Measurements from ENCODE around the gene ESR2. TPM values are rescaled to one million over a fixed set of nuclear protein-coding genes. Genes with fewer than 3 reads are reported as not detected.

The ESR2 gene
- total and polyA plus RNA-seq, 9 donors = 5.1 to 26.2 (median 13.5) TPM

DNA sequence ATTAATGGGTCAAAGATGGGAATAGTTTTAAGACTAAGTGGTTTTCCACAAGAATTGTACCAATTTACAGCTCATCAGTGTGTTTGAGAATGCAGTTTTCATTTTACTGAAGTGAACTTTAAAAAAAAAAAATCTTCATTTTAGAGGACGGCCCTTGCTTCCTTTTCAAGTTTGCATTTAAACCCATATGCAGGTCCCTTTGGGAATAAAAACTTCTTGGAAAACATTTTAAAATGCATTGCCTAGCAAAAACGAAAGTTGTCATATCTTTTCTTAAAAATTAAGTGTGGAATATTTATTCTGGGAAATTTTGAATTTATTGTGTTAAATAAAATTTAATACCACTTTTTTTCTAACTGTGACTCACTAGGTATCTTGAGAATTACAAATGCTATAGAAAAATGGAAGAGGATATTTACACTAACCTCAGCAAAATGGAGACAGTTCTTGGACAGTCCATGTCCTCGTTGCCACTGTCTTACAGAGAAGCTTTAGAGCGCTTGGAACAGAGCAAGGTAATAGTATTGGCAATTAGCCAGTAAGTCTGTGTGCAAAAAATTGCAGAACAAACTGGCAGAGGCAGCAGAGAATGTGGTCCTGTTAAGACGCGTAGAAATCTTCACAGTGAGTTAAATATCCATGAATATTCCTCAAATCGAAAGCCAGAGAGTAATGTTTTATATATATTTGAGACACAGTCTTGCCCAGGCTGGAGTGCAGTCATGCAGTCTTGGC is 231.6 kb downstream of the ESR2 start:
- intact Hi-C loops (cut with DNase I) = no loop called here
- Histone ChIP-seq H3K9me3 (no peaks in the 10 kb centered on the region), H3K27ac (no peak overlapping the region), H3K4me1 (ENCODE audit: insufficient read depth) (no peaks in the 10 kb centered on the region), H3K27me3 (no peaks in the 10 kb centered on the region), H3K36me3 (no peaks in the 10 kb centered on the region), H3K4me3 (no peak overlapping the region)
- no peak for DNase-seq
- 81 to 86% (median 84%) methylated on average over 7 of the region's 7 CpGs for WGBS, 3 donors
- TF ChIP-seq POLR2A (IDR thresholded peaks at IDR 0.05) (no peak), EP300 (IDR thresholded peaks at IDR 0.05) (no peak)
- TF ChIP-seq, protein P1, sequence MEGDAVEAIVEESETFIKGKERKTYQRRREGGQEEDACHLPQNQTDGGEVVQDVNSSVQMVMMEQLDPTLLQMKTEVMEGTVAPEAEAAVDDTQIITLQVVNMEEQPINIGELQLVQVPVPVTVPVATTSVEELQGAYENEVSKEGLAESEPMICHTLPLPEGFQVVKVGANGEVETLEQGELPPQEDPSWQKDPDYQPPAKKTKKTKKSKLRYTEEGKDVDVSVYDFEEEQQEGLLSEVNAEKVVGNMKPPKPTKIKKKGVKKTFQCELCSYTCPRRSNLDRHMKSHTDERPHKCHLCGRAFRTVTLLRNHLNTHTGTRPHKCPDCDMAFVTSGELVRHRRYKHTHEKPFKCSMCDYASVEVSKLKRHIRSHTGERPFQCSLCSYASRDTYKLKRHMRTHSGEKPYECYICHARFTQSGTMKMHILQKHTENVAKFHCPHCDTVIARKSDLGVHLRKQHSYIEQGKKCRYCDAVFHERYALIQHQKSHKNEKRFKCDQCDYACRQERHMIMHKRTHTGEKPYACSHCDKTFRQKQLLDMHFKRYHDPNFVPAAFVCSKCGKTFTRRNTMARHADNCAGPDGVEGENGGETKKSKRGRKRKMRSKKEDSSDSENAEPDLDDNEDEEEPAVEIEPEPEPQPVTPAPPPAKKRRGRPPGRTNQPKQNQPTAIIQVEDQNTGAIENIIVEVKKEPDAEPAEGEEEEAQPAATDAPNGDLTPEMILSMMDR (IDR thresholded peaks at IDR 0.05) = no peak

DNA sequence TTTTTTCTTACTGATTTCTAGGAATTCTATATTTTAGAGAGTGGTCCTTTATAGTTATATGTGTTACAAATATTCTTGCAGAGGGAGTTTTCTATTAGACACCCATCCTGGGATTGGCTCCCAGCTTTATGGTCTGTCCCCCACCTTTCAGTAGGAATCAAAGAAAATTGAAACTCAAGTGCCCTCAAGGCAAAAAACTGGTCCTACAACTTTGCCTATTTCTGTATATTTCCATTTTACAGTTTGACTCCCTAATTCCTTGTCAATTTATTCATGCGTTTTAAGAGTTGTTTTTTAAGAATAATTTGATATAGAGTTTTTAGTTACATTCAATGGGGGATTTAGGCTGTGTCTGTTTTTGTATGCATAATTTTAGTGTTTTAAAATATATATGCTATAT is 232.5 kb downstream of the ESR2 start:
- H3K36me3 ChIP-seq = no peaks in the 10 kb centered on the region
- 98 to 100% (median 100%) methylated on average over 1 of the region's 1 CpG for WGBS, 3 donors
- no peaks in the 10 kb centered on the region for H3K27me3 ChIP-seq
- no peak overlapping the region for H3K27ac ChIP-seq
- DNase-seq = no peak
- H3K4me1 ChIP-seq (ENCODE audit: insufficient read depth) = no peaks in the 10 kb centered on the region
- TF ChIP-seq, protein P1 (IDR thresholded peaks at IDR 0.05) = no peak
- TF ChIP-seq EP300 (IDR thresholded peaks at IDR 0.05) (no peak), POLR2A (IDR thresholded peaks at IDR 0.05) (no peak)
- no peak overlapping the region for H3K4me3 ChIP-seq
- intact Hi-C loops (cut with DNase I) = no loop called here
- H3K9me3 ChIP-seq = no peaks in the 10 kb centered on the region

DNA sequence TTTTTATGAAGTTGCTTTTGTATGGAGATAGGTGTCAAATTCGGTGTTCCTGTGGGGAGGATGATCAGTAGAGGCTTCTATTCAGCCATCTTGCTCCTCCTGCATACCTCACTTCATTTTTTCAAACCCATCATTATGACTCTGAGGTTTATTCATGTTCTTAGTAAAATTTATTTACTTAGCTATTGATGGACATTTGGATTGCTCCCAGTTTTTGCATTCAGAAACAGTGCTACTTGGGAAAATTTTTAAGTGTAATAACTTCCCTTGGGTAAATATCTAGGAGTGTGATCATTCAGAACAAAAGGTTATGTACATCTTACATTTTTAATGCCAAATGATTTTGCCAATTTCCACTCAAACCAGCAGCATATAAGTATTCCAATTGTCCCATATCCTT is 233.1 kb downstream of the ESR2 start:
- no peaks in the 10 kb centered on the region for H3K36me3 ChIP-seq
- no peak overlapping the region for H3K27ac ChIP-seq
- TF ChIP-seq, protein P1 (IDR thresholded peaks at IDR 0.05) = no peak
- no peak for TF ChIP-seq EP300 (IDR thresholded peaks at IDR 0.05)
- no peak for TF ChIP-seq POLR2A (IDR thresholded peaks at IDR 0.05)
- H3K4me3 ChIP-seq = no peak overlapping the region
- 92 to 97% (median 94%) methylated on average over 1 of the region's 1 CpG for WGBS, 3 donors
- no peaks in the 10 kb centered on the region for H3K27me3 ChIP-seq
- no peaks in the 10 kb centered on the region for H3K9me3 ChIP-seq
- no peaks in the 10 kb centered on the region for H3K4me1 ChIP-seq (ENCODE audit: insufficient read depth)
- intact Hi-C loops (cut with DNase I) = no loop called here
- no peak for DNase-seq

GRCh38 chr14:64060648-64061096 is 233.5 kb downstream of the ESR2 start:
- TF ChIP-seq, protein P1 (IDR thresholded peaks at IDR 0.05) = no peak
- no peak for TF ChIP-seq EP300 (IDR thresholded peaks at IDR 0.05)
- TF ChIP-seq POLR2A (IDR thresholded peaks at IDR 0.05) = no peak
- intact Hi-C loops (cut with DNase I) = no loop called here
- no peak for DNase-seq
- no peak overlapping the region for H3K4me3 ChIP-seq
- no peak overlapping the region for H3K27ac ChIP-seq
- 87 to 94% (median 88%) methylated on average over 5 of the region's 5 CpGs for WGBS, 3 donors
- H3K9me3 ChIP-seq = no peaks in the 10 kb centered on the region
- H3K36me3 ChIP-seq = no peaks in the 10 kb centered on the region
- H3K4me1 ChIP-seq (ENCODE audit: insufficient read depth) = no peaks in the 10 kb centered on the region
- no peaks in the 10 kb centered on the region for H3K27me3 ChIP-seq
